Stimulated activated CD4-positive, alpha-beta T cell treated with anti-CD3 and anti-CD28 coated beads, Interleukin-15, amount 100 ng/mL, for 48 hours (primary cell): Measurements from ENCODE around the gene ACOT7.

ENCODE experiments used
- DNase-seq, 2 donors: peaks; one replicate each; pipeline ENCODE4 v3.0.0-alpha.2; 2020; ENCODE audit warnings: low read depth in 2 of 2

ACOT7 gene

DNA sequence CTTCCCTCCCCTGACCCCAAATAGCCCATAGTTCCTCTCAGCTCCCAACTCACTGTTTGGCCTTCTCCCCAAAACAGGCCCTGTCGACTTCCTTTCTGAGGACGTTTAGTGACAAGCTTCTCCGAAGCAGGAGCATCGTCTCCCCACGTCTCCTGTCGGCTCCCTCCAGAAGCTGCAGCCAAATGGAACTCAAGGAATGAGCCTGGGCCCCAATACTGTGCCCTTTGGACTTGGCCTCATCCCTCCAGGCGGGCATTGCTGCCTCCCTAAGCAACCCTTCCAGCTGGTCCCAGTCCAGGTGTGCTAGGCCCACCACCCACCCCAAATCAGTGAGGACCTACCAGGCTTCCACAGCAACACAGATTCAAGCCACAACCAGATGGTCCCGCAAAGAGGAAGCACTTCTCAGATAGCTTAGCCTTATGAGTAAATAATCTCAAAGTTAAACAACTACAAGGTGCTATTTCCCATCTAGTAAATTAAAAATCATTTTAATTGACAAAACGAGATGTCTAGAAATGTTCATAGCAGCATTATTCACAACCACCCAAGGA is 33.0 kb downstream of the ACOT7 start:
- no peak for DNase-seq

DNA sequence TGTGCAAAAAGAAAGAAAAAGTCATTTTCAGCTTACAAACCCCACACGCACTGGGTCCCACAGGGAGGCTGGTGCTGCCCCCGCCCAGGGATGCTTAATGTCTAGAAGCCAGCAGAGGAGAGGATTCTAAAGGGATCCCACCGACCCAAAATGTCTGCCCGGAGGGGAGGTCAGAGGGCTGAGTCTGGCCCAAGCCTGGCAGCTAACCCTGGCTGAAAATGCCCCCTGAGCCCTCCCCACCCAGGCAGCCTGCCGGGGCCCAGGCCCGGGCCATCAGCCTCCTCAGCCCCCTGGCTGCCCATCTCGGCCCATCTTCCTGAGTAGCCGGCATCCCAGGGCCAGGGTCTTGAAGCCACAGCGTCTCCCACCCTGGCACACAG is 33.5 kb downstream of the ACOT7 start:
- no peak for DNase-seq

- peak; percentile 24 to 40 for DNase-seq
Observed at GRCh38 chr1:6359216-6360116, 34.1 kb downstream of the ACOT7 start.

- DNase-seq = no peak
Observed at GRCh38 chr1:6358757-6359201, 34.8 kb downstream of the ACOT7 start.

- DNase-seq = no peak
Observed at GRCh38 chr1:6358144-6358624, 35.4 kb downstream of the ACOT7 start.

DNA sequence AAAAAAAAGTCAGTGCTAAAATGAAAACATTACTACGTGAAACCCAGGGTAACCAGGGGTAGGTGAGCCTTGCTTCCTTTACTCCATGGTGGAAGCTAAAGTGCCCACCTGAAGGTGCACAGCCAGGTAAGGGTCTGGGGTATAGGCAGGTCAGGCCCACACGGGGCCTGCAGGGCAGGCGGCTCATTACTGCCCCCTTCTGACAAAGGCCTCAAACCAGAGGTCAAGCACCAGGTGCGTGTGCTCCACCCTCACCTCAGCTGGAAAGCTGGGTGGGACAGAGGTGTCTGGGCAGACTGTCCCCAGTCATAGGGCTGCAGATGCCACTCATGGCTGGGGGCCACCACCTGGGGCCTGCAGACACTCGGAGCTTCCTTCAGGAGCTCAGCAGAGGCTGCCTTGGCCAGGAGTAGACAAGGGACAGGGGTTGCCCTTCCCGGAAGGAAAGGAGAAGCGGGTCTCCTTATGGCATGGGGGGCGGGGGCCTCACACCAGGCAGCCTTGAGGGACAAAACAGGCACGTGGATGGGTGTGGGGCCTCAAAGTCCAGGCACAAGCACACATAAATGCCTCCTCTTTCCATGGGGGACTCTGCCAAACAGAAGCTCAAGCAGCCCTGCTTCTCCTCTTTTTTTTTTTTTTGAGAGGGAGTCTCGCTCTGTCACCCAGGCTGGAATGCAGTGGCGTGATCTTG is 36.2 kb downstream of the ACOT7 start:
- no peak for DNase-seq

DNA sequence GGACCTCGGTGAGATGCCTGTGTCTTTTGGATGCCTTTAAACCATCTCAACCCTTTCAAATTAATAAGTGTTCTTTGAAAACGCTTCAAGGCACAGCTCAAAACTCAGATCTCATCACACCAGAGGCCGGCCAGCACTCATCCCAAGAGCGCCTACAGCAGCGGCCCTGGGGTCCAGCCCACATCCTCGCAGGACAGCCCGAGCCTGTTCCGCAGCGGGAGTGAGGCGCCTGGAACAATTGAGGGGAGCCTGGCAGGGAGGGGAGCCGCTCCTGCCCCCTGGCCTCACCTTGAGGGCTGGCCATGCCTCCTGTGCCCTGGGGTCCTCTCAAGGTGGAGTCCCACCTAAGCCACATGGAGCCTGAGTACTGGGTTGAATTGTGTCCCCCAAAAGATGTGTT is 37.9 kb downstream of the ACOT7 start:
- no peak for DNase-seq

DNA sequence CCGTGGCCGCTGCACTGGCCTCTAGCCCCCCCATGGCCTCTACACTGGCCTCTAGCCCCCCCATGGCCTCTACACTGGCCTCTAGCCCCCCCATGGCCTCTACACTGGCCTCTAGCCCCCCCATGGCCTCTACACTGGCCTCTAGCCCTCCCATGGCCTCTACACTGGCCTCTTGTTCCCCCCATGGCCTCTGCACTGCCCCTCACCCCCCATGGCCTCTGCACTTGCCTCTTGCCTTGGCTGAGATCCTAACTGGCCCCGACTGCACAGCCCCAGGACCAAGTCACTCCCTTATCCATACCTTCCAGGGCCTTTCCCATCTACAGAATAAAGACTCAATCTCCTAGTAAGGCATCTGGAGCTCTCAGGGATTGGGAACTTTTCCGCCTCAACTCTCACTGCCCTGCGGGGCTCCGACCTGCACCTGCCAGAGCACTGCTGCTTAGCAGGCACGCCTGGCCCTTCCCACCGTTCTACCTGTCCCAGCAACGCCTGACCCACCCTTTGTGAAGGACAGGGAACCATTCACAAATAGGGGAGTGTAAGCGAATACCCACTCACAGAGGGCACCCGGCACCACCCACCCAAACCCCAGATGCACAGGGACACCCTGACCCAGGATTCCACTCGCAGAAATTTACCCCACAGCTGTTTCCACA is 38.8 kb downstream of the ACOT7 start:
- no peak for DNase-seq

GRCh38 chr1:6353955-6354658 is 39.5 kb downstream of the ACOT7 start:
- DNase-seq = no peak

- no peak for DNase-seq
Observed at GRCh38 chr1:6353619-6353954, 40.0 kb downstream of the ACOT7 start.

DNA sequence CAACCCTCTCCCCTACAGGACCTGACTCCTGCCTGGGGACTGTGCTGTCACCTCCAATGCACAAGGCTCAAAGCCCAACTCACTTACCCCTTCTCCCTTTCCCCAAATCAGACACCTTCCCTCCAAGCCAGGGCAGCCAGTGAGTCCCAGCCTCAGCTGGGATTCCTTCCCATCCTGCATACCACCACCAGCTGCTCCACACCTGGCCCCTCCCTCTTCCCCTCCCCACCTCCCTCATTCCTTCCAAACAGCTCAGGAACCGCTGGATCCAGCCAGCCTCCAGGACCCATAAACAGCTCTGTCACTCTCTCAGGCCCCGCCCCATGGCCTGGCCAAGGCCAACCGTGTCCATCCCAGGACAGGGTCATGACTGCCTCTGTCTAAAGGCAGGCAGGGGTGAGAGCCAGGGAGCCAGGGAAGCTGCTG is 41.4 kb downstream of the ACOT7 start:
- DNase-seq = no peak

DNA sequence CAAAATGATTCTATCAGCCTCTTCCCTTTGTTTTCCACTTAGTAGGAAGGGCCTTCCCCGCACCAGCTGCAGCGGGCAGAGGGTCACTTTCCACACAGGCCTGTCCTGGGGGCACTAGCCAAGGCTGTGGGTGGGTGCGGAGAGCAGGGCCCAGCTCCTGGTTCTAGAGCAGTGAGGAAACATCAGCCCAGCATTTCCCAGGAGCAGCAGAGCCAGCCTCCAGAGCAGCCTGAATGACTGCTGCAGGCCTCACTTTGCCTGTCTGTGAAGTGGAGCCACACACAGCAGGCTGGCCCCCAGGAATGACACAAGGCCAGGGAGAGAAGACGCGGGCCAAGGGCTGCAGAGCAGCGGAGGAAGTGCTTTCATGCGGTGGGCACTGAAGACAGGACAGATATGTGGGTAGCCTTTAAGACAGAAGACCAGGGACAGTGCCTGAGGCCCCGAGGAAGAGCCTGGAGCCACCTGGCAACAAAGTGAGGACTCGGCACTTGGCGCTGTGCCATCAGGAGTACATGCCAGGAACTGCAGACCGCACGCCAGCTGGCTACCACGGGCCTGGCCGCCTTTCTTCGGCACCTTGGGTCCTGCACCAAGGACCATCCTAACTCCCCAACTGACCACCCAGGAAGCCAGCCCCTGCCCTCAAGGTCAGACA is 42.0 kb downstream of the ACOT7 start:
- no peak for DNase-seq

DNA sequence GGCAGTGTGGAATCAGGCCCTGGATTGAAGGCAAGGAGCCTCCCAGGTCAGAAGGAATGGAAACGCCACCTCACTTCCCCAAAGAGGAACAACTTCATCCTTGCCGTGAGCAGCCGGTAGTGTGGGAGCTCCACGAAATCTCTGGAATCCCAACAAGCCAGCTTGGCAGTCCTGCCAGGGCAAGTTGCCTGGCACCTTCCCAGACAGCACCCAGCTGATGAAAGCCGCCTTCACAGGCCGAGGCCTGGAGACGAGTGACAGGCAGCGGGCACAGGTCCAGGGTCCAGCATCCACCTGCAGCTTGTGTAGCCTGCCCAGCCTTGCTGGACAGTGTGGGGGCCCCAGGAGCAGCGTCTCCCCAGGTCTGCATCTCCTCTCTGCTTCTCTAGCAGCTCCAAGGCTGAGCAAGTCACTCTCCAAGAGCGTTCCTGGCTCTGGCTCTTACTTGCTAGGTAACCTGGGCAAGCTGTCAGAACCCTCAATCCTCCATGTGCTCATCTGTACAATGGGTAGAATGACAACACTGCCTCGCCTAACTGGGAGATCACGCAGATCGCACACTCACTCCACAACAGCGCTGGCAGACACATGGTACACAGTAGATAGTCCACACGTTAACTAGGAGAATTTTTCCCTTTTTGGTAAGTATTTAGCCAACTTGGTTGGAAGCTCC is 43.0 kb downstream of the ACOT7 start:
- no peak for DNase-seq

DNA sequence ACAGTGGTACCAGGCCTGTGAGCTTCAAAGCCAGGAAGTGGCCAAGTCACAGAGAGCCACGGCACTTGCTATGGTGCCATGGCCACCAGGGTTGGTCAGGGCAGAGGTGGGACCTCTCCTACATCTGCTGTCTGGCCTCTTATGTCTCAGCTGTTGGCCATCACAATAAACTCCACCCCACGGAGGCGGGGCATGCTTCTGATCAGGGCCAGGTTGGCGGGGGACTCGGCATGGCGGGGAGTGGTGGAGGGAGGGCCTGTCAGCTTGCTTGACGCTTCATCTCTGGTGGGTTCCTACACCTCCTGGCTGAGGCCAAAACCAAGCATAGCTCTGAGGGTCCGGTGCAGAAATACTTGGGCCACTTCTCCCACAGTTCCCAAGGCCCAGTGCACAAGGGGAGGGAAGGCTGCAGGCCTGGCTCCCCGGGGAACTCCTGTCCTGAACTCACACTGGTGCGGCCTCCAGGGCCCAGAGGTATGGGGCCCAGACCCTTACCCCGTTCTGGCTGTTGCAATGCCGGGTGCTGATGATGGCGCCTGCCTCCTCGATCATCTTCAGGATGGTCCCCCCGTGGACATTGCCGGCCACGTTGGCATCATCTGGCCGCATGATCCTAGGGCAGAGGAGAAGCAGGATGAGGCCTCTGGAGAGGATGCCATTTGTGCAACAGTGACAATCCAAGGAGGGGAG is 44.2 kb downstream of the ACOT7 start:
- DNase-seq = no peak

DNA sequence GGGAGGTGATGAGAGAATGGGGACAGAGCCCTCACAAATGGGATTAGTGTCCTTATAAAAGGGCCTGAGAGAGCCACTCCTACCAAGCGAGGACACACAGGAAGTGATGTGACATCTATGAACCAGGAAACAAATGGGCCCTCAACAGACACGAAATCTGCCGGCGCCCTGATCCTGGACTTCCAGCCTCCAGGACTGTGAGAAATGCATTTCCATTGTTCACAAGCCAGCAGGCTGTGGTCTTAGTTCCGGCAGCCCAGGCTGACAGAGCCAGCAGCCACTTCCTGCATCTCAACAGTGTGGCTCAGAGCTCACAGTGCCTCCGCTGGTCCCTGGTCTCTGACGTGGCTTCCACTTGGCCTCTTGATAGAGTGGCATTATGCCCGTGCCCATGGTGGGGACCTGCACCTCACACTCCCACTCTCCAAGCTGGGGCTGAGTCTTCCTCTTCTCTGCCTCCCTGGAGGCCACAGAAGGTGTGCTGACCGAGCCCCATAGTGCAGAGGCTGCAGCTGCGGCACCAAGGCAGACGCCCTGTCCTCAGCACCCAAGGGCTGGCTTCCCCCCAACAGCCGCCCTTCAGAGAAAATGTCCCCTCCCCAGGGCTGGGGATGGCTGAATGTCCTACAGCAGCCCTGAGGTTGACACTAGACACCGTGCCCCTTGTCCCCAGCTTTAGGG is 44.9 kb downstream of the ACOT7 start:
- peak; percentile 15 to 20 for DNase-seq

- peak; percentile 35 to 47 for DNase-seq
Observed at GRCh38 chr1:6347641-6348487, 45.7 kb downstream of the ACOT7 start.

GRCh38 chr1:6345460-6345859 is 48.1 kb downstream of the ACOT7 start:
- no peak for DNase-seq

DNA sequence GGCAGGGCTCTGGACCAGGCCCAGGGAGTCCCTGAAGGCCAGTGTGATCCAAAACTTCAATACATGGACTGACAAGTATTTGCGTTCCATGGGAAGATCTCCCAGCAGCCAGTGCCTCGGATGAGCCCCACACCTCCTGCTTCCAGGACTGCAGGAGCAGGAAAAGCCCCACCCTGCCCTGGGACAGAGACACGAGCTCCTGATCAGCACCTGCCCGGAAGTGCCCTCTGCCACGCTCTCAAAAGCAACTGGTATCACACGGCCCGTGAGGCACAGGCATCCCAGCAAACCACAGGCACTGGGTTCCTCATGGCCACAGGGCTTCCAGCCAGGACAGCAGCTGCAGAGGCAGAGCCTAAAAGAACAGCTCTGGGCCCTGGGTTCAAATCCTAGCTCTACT is 48.6 kb downstream of the ACOT7 start:
- no peak for DNase-seq
